Rectal smooth muscle tissue (tissue), 1 donor: ENCODE results near the gene CAMTA2.

ENCODE experiments used
- H3K27ac ChIP-seq: one replicate; pipeline ENCODE4 v1.7.0; 2013; ENCODE audit warnings: low read depth, low read length, inconsistent platforms
- H3K27me3 ChIP-seq: one replicate; pipeline ENCODE4 v1.7.0; 2013; ENCODE audit warnings: low read length; ENCODE audit not compliant: control insufficient read depth, insufficient read depth
- H3K36me3 ChIP-seq: one replicate; pipeline ENCODE4 v1.7.0; 2013; ENCODE audit warnings: low read length; ENCODE audit not compliant: control insufficient read depth, insufficient read depth
- H3K4me1 ChIP-seq: one replicate; pipeline ENCODE4 v1.7.0; 2013; ENCODE audit warnings: low read length; ENCODE audit not compliant: control insufficient read depth, insufficient read depth
- H3K4me3 ChIP-seq: one replicate; pipeline ENCODE4 v1.7.0; 2013; ENCODE audit warnings: low read length
- H3K9ac ChIP-seq: one replicate; pipeline ENCODE4 v1.7.0; 2013; ENCODE audit warnings: low read length

Gene CAMTA2

GRCh38 chr17:4920351-4921048 lies 67.0 kb downstream of the CAMTA2 start:
- Histone ChIP-seq H3K36me3 (no peaks in the 10 kb centered on the region), H3K4me3 (no peak overlapping the region), H3K27me3 (no peaks in the 10 kb centered on the region), H3K9ac (no peak overlapping the region), H3K27ac (no peak overlapping the region), H3K4me1 (no peaks in the 10 kb centered on the region)

DNA sequence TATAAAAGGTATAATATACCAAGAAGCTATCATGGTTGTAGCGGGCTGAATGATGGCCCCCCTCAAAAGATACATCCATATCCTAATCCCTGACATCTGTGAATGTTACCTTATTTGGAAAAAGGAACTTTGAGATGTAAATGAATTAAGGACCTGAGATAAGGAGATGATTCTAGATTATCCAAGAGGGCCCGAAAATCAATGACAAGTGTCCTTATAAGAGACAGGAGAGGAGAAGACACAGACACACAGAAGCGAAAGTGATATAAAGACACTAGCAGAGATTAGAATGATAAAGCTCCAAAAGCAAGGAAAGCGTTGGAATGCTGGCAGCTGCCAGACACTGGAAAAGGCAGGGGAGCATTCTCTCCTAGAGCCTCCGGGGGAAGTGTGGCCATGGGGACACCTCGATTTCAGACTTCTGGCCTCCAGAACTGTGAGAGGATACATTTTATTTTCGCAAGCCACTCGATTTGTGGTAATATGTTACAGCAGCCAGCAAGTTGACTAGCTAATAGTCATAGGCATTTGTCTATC lies 67.9 kb downstream of the CAMTA2 start:
- no peaks in the 10 kb centered on the region for H3K27me3 ChIP-seq
- no peaks in the 10 kb centered on the region for H3K4me1 ChIP-seq
- no peaks in the 10 kb centered on the region for H3K36me3 ChIP-seq
- no peak overlapping the region for H3K9ac ChIP-seq
- no peak overlapping the region for H3K27ac ChIP-seq
- H3K4me3 ChIP-seq = no peak overlapping the region
